Measurements from ENCODE around the gene ZNF521.

DNA sequence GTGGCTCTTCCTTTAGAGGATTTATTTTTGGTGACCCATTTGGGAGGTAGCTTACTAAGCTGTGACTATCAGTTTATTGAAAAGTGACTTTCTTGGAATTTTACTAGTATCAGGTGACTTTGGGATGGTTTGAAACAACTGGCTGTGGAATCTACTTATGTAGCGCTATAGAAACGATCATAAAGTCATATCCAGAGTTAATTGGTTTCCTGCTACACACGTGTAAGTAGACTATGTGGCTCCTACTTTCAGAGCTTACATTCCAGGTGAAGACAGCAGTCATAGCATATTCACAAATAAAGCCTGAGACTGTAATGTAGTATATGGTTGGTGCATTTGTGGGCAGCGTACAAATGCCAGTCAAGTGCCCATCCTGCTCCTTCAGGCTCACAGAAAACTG is 308.9 kb downstream of the ZNF521 start:
- TF ChIP-seq, protein P1, sequence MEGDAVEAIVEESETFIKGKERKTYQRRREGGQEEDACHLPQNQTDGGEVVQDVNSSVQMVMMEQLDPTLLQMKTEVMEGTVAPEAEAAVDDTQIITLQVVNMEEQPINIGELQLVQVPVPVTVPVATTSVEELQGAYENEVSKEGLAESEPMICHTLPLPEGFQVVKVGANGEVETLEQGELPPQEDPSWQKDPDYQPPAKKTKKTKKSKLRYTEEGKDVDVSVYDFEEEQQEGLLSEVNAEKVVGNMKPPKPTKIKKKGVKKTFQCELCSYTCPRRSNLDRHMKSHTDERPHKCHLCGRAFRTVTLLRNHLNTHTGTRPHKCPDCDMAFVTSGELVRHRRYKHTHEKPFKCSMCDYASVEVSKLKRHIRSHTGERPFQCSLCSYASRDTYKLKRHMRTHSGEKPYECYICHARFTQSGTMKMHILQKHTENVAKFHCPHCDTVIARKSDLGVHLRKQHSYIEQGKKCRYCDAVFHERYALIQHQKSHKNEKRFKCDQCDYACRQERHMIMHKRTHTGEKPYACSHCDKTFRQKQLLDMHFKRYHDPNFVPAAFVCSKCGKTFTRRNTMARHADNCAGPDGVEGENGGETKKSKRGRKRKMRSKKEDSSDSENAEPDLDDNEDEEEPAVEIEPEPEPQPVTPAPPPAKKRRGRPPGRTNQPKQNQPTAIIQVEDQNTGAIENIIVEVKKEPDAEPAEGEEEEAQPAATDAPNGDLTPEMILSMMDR (IDR thresholded peaks at IDR 0.05; ENCODE audit: low read depth, low read length): no peak
- no peak for TF ChIP-seq POLR2A (IDR thresholded peaks at IDR 0.05; ENCODE audit: extremely low read depth, insufficient read length)
- no peak for TF ChIP-seq MYC (IDR thresholded peaks at IDR 0.05; ENCODE audit: low read depth, low read length)
- TF ChIP-seq, protein P2, sequence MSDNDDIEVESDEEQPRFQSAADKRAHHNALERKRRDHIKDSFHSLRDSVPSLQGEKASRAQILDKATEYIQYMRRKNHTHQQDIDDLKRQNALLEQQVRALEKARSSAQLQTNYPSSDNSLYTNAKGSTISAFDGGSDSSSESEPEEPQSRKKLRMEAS (IDR thresholded peaks at IDR 0.05; ENCODE audit: low read depth, low read length): no peak
